GM19023 (cell line): Measurements from ENCODE around the gene PTGES3L.
"Not testable (repeated sequence)": the region's sequence is repeated elsewhere in the genome, so short reads cannot be mapped to it uniquely, and the experiment has no call there.

Experiments
- ATAC-seq: cut with Tn5 transposase; IDR thresholded peaks from one replicate; pipeline ENCODE4 v1.9.1; 2021; ENCODE audit warnings: mild to moderate bottlenecking, moderate library complexity; ENCODE audit not compliant: unreplicated experiment

PTGES3L gene

GRCh38 chr17:42982266-42982665, 2.4 kb upstream of the PTGES3L start:
- ATAC-seq, result no peak

GRCh38 chr17:42980766-42981397, 1.0 kb upstream of the PTGES3L start:
- peak; percentile 54 for ATAC-seq

DNA sequence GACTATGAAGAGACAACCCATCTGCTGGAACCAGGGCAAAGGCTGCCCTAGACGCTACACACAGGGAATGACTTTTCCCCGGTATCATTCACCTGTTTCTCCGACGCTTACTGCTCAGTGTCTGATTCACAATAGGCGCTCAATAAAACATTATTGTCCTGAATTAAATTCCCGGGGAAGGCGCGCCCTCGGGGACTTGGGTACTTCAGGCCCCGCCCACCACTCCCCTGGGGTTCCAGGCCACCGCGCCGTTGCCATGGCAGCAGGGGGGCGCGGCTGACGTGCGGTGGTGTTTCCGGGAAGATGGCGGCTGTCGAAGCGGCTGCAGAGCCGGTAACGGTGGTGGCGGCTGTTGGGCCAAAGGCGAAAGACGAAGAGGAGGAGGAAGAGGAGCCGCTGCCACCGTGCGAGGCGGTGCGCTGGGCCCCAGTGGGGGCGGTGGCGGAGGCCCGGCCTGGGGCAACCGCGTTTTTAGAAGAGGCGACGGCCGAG, 440 bp upstream of the PTGES3L start, which contains the start of gene RUNDC1:
TSS of gene RUNDC1 (plus strand) at position 292 of the 492 bp plus-strand sequence. CDS start at position 304, 12 bp downstream.
- peak; percentile 66 for ATAC-seq

DNA sequence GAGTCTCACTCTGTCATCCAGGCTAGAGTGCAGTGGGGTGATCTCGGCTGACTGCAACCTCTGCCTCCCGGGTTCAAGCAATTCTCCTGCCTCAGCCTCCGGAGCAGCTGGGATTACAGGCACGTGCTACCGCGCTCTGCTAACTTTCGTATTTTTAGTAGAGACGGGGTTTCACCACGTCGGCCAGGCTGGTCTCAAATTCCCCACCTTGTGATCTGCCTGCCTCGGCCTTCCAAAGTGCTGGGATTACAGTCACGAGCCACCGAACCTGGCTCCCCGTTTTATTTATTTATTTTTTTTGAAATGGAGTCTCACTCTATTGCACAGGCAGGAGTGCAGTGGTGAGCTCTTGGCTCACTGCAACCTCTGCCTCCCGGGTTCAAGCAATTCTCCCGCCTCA, 4.2 kb downstream of the PTGES3L start:
- ATAC-seq, result not testable (repeated sequence)

DNA sequence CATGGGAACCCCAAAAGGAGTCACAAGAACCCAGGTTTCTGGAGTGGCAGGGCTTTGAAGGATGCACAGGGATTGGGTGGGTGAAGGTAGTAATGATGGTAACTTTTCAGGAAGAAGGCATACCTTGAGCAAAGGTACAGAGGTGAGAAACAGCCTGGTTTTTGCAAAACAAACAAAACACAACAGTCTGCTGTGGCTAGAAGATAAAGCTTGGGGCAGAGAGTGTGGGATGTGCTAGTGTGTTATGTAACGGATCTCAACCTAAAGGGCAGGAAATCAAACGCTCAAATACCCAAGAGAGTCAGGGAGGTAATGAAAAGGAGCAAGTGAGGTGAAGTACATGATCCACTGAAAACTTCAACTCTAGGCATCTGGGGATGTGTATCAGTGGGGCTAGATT, 4.6 kb downstream of the PTGES3L start:
- no peak for ATAC-seq

GRCh38 chr17:42973323-42973722, 6.6 kb downstream of the PTGES3L start:
- not testable (repeated sequence) for ATAC-seq

- no peak for ATAC-seq
Measured at GRCh38 chr17:42971589-42971988, 8.3 kb downstream of the PTGES3L start.

DNA sequence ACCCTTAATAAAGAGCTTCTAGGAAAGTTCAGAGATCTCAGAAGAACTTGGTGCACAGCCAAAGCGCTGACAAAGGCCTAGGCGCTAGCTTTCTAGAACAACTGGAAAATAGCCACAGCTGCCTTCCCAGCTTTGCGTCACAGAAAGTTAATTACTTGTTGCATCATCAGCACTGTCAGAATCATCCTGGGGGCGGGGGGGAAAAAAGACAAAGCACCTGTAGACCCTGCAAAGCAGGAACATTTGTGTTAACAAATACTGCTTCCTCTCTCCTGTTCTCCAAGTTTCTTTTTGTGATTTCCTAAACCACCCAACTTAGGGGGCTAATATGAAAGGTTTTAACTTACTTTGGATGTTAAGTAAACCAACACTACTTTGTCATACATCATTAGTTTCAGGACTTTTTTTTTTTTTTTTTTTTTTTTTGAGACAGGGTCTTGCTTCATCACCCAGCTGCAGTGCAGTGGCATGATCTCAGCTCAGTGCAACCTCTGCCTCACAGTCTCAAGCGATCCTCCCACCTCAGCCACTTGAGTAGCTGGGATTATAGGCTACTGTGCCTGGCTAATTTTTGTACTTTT, 10.8 kb downstream of the PTGES3L start:
- no peak for ATAC-seq

GRCh38 chr17:42967925-42968324, 12.0 kb downstream of the PTGES3L start:
- no peak for ATAC-seq

DNA sequence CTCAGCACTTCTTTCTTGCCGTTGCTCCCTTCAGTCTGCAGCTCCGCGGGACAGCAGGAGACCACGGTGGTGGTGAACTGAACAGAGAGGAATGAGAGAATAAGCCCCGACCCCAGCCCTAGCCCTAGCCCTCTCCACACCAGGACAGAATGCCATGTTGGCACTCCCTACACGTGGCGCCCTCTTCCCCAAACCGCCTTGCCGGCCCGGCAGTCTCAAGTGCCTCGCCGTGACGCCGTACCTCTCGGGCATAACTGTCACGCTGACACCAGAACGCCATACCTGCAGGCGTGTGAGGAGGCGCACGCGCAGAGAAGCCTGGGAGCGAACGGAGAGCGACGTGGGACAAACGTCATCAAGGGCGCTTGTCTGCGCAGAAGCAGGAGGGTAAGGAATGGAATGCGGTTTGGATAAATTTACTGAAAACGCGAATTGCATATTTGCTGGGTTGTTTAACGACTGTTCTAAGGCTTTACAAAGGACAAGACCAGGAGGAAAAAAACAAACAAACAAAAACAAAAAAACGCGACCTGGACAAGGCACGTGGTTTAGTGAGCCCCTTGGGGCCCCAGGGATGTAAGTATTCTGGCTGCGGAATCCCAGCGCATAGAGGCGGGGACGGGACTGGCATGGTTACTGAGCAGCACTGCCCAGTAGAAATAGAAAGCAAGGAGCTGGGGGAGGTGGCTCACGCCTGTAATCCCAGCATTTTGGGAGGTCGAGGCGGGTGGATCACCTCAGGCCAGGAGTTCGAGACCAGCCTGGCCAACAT, 15.5 kb downstream of the PTGES3L start, which contains the start of gene AARSD1:
TSS of gene AARSD1 (minus strand) at position 294 of the 772 bp plus-strand sequence. CDS start at position 280, 14 bp downstream.
- ATAC-seq, result peak; percentile 71

DNA sequence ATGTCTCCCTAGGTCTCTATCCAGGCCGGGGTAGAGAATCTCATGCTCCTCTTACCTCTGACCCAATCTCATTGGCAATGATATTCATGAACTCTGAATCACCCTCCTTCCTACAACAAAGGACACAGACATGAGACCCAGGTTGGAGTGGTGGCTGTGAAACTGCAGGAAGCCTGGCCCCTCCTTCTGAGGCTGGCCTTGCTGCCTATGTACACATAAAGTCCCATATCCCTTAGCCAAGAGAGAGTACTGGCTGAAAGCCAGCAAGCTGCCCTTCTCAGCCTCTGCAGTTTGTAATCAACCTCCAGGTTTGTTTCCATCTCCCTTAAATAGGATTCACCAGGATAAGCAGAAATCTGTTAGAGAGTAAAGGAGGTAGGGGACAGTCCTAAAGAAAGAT, 26.2 kb downstream of the PTGES3L start:
- no peak for ATAC-seq

DNA sequence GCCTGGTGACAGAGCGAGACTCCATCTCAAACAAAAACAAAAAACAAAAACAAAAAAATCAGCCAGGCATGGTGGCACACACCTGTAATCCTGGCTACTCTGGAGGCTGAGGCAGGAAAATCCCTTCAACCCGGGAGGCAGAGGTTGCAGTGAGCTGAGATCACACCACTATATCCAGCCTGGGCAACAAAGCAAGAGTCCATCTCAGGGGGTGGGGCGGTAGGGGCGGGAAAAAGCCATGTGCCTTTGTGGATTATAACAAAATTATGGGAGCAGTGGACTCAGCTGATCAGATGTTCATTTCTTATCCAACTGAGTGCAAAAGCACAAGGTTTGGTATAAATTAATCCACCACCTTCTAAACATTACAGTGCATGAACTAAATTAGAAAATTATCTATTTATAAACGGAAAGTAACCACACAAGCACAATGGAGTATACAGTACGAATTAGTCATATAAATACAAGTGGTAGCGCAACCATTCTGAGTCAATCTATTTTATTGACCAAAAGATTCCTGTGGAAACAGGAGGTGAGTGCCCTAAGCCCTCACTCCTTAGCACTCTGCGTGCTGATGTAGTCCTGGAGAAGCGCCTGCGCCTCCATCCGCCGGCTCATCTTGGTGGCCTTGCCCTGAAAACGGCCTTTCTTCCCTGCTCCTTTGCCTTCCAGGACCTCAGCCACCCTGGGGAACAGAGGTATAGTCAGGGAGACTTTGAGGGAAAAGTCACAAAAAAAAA, 29.7 kb downstream of the PTGES3L start:
- ATAC-seq, result no peak

- no peak for ATAC-seq
Measured at GRCh38 chr17:42946812-42947211, 33.1 kb downstream of the PTGES3L start.

GRCh38 chr17:42944211-42944610, 35.7 kb downstream of the PTGES3L start:
- ATAC-seq, result no peak

GRCh38 chr17:42937712-42938596, 41.9 kb downstream of the PTGES3L start:
- no peak for ATAC-seq

GRCh38 chr17:42929497-42929844, 50.4 kb downstream of the PTGES3L start:
- no peak for ATAC-seq

DNA sequence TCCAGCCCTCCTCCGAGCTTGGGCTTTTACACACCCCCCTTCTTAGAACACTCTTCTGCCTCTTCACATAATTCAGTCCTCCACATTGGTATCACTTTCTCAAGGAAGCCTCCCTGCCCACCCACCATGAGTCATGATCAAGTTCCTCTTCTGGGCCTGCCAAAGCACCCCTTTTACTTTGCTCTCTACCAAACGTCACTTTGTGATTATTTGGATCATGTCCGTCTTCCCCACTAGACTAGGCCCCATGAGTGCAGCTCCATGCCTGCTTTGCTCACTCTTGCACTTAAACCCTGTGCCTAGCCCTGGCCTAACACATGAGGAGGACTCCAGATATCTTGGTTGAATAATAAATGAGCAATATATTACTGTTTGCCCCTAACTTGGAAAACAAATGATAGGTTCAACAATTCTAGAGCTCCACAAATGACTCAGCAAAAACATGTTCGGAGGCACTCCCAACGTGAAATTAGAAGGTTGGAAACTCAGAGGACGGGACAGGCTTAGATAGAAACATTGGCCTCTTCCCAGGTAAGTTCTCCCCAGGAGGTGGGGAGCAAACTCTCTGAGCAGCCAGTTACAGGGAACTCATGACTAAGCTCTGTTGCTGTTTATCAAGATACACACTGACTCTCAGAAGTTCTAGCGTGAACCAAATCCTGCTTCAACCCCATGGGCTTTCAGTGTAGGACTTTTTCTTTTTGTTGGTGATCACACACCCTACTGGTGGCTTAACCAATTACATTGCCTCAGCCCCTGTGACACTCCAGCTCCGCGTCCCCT, 51.0 kb downstream of the PTGES3L start:
- no peak for ATAC-seq

GRCh38 chr17:42924891-42925290, 55.0 kb downstream of the PTGES3L start:
- ATAC-seq, result no peak

DNA sequence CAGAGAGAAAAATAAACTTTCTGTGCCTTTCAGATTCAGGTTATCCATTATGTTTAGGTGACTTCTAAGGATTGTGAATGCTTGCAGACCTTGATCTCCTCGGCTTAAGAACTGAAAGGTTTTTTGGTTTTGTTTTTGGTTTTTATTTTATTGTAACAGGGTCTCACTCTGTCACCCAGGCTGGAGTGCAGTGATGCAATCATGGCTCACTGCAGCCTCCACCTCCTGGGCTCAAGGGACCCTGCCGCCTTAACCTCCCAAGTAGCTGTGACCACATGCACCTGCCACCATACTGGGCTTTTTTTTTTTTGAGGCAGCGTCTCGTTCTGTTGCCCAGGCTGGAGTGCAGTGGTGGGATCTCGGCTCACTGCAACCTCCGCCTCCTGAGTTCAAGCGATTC, 56.4 kb downstream of the PTGES3L start:
- ATAC-seq, result not testable (repeated sequence)
